Stomach smooth muscle (tissue), 2 donors: ENCODE measurements around the gene HACD2.
"Not testable (repeated sequence)": the region's sequence is repeated elsewhere in the genome, so short reads cannot be mapped to it uniquely, and the experiment has no call there.

ENCODE experiments used
- H3K27ac ChIP-seq: one replicate; pipeline ENCODE4 v1.7.0; 2013; ENCODE audit warnings: mild to moderate bottlenecking, low read length, inconsistent platforms
- H3K27me3 ChIP-seq, 2 donors: one replicate each; pipeline ENCODE4 v1.7.0; 2013; ENCODE audit warnings: low read length in 2 of 2; ENCODE audit not compliant: insufficient read depth in 2 of 2, control insufficient read depth in 1 of 2
- H3K36me3 ChIP-seq, 2 donors: one replicate each; pipeline ENCODE4 v1.7.0; 2013; ENCODE audit warnings: low read length in 2 of 2; ENCODE audit not compliant: control insufficient read depth in 2 of 2, insufficient read depth in 2 of 2
- H3K4me1 ChIP-seq: one replicate; pipeline ENCODE4 v1.7.0; 2013; ENCODE audit warnings: low read length; ENCODE audit not compliant: control insufficient read depth, insufficient read depth
- H3K4me3 ChIP-seq, 2 donors: one replicate each; pipeline ENCODE4 v1.7.0; 2013; ENCODE audit warnings: low read length in 2 of 2
- H3K9ac ChIP-seq, 2 donors: one replicate each; pipeline ENCODE4 v1.7.0; 2013; ENCODE audit warnings: low read length in 2 of 2, mild to moderate bottlenecking in 1 of 2
- H3K9me3 ChIP-seq, 2 donors: one replicate each; pipeline ENCODE4 v1.7.0; 2013; ENCODE audit warnings: low read length in 2 of 2; ENCODE audit not compliant: control insufficient read depth in 2 of 2
- donor health status: healthy.
- donor health status: Pancreatic carcinoma.

The HACD2 gene

DNA sequence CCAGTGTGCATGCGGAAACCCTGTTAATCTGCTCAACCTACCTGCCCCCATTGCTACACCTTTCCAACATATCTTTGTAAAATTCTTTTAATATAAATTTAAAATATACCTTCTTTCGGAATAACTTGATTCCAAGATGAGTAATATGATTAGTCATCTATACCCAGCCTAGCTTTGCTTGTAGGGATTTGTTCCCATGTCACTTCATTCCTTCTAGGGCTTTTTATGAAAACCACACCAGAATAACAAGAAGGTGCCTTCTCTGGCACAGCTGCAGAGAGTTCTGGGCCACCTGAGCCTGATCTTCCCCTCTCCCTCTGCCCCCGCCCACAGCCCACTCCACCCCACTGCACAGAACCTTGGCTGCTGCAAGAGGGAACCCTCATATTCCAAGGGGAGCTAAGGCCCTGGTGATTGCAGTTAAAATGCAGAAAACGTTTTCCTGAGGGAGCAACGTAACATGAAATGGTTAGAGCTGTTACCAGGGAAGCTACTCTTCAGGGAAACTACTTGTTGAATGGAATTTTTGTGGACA, 38.6 kb upstream of the HACD2 start:
- Histone ChIP-seq H3K4me3 (no peak overlapping the region), H3K9me3 (no peaks in the 10 kb centered on the region), H3K36me3 (peaks cover 57 to 59% of the 10 kb centered on the region in 2 donors), H3K9ac (no peak overlapping the region), H3K4me1 (peaks cover 48% of the 10 kb centered on the region), H3K27me3 (no peaks in the 10 kb centered on the region), H3K27ac (peak overlapping the region; percentile 67)

DNA sequence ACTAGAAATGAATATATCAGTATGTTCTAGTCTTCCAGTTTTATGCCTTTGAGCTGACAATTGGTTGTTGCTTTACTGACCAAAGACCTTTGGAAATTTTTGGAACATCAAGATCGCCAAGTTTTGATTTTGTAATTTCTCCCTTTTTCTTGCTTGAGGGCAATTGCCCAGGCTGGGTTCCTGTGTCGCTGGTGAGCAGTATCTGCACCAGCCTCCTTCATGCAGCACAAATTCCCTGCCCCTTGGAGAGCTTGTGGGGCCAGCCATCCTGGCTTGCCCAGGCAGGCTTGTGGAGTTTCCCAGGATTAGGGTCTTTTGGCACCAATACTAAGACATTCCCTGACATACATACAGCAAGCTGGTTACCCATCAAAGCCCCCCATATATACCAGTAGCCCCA, 37.9 kb upstream of the HACD2 start:
- H3K27me3 ChIP-seq, result no peaks in the 10 kb centered on the region
- no peak overlapping the region for H3K4me3 ChIP-seq
- H3K4me1 ChIP-seq, result peaks cover 49% of the 10 kb centered on the region
- H3K27ac ChIP-seq, result peak overlapping the region; percentile 67
- H3K9ac ChIP-seq, result no peak overlapping the region
- no peaks in the 10 kb centered on the region for H3K9me3 ChIP-seq
- H3K36me3 ChIP-seq, result peaks cover 58 to 59% of the 10 kb centered on the region in 2 donors

DNA sequence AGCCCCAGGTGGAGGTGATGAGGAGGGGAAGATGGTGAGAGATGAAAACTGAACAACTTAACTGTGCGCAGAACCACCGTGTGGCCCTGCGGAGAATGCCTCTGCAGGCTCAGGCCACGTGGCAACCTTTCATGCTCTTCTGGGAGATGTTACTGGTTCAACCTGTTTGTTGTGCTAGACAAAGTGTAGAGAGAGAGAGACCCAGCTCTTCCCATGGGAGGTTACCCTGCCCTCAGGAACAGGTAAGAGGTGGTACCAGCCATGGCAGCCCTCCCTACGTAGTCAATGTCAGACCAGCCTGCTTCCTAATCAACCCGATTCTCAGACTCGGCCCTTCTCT, 37.0 kb upstream of the HACD2 start:
- Histone ChIP-seq H3K9me3 (no peaks in the 10 kb centered on the region), H3K36me3 (peaks cover 55 to 60% of the 10 kb centered on the region in 2 donors), H3K4me1 (peaks cover 50% of the 10 kb centered on the region), H3K27ac (peak overlapping the region; percentile 99), H3K27me3 (no peaks in the 10 kb centered on the region), H3K9ac (peak overlapping the region; percentile 36 to 54), H3K4me3 (peak overlapping the region in 1 of 2 donors; percentile 52)

DNA sequence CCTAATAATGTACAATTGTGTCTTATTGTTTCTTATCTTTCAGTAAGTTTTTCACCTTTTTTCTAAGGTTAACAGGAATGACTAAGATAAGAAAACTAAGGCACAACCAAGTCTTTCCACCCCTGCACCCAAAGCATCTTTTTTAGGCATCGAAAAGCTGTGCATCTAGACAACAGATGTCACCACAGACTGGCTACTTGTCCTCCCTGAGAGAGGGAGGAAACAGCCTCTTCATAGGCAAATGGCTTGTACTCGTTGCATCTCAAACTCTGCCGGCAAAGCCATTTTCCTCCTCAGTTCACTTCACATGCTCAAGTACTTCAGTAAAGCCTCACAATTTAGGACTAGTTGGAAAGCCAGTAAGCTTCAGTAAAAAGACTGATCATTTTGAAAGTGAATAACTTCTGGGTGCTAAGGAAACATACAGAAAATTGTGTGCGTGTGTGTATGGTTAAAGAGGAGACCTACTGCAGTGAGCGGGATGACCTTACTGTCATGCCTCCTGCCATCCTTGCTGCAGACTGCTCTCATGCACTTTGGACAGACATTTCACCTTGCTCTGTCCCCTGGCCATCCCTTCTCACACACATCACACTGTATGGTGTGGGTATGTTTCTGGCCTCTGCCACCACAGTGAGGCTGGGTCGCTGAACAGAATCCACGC, 36.5 kb upstream of the HACD2 start:
- peak overlapping the region; percentile 99 for H3K27ac ChIP-seq
- H3K9me3 ChIP-seq, result no peaks in the 10 kb centered on the region
- peaks cover 50 to 60% of the 10 kb centered on the region in 2 donors for H3K36me3 ChIP-seq
- H3K27me3 ChIP-seq, result no peaks in the 10 kb centered on the region
- H3K9ac ChIP-seq, result peak overlapping the region; percentile 36 to 54
- H3K4me3 ChIP-seq, result peak overlapping the region in 1 of 2 donors; percentile 91
- peaks cover 50% of the 10 kb centered on the region for H3K4me1 ChIP-seq

DNA sequence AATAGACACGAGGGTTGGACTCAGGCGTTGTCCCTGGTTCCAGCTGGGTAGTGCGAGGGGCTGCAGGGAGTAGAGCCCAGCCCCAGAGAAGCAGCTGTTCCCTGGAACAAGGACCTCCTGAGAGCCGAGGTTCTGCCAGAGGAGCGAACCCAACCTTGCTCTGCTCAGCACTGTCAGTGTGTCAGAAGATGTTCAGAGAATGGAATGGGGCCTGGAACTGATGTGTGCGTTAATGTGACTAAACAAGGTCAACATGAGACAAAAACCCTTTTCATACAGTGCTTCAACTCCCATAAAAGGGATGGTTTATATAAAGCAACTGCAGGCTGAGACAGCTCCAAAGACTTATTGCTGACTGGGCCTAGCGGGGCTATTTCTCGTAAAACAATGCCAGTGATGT, 35.5 kb upstream of the HACD2 start:
- peak overlapping the region; percentile 99 for H3K27ac ChIP-seq
- H3K36me3 ChIP-seq, result peaks cover 44 to 54% of the 10 kb centered on the region in 2 donors
- peaks cover 54% of the 10 kb centered on the region for H3K4me1 ChIP-seq
- H3K4me3 ChIP-seq, result peak overlapping the region; percentile 91 to 99
- H3K27me3 ChIP-seq, result no peaks in the 10 kb centered on the region
- no peaks in the 10 kb centered on the region for H3K9me3 ChIP-seq
- H3K9ac ChIP-seq, result peak overlapping the region; percentile 98 to 100

DNA sequence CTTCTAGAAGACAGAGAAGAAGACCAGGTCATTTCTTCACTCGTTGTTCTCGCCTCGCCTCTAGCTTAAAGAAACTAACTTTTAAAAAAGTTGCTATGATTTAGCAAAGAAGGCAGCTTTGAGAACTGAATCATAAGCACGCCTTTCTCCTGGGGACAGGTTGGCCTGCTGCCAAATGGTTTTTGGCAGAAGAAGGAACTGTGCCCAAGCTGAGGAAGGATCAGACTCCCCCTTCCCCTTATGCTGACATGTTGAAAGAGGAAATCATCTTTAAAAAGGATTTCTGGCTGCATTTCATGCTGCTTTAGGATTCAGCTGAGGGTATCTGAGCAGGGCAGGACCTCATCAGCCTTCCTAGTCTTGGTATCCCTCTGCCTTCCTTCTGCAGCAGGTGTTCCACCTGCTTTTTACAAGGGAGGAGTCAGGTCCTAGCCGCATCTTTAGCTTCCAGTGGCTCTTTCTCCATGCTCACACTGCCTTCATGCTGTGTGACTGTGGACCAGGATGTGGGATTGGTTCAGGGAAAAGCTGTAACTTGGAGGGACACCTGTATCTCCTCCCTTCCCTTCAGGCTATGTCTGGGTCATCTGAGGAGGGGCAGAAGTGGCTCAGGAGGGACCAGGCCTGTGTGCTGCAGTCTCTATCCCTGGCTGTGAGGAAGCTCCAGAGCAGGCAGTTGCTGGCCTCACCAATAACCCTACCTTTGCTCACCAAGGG, 34.1 kb upstream of the HACD2 start:
- no peaks in the 10 kb centered on the region for H3K27me3 ChIP-seq
- H3K9me3 ChIP-seq, result no peaks in the 10 kb centered on the region
- peak overlapping the region; percentile 91 to 99 for H3K4me3 ChIP-seq
- H3K27ac ChIP-seq, result peak overlapping the region; percentile 99
- H3K4me1 ChIP-seq, result peaks cover 58% of the 10 kb centered on the region
- H3K36me3 ChIP-seq, result peaks cover 34 to 49% of the 10 kb centered on the region in 2 donors
- peak overlapping the region; percentile 98 to 100 for H3K9ac ChIP-seq

DNA sequence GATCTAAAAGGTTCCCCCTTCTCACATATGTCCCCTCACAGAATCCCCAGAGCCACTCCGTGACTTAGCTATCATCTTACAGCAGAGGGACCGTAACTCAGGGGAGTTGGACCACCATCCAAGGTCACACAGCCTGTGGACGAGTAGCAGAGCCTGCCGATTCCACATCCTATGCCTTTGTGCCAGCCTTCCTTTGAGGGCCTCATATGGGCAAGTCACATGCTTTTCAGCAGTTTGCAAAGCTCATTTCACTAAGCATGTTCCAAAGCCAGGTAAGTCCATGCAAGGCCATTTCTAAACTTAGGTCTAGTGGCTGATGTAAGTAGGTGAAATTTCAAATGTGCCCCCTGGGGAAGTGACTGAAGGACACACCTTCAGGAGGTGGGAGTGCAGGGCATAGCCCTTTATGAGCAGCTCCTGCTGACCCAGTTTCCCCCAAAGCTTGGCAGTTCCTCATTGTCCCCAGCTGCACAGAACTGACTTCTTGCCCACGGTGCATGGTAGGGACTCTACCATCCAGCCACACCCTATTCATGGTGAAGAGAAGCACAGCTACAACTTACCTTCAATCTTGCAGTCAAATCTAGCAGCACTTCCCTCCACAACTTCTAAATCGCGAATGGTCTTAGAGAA, 33.3 kb upstream of the HACD2 start:
- Histone ChIP-seq H3K36me3 (peaks cover 40 to 56% of the 10 kb centered on the region in 2 donors), H3K4me3 (peak overlapping the region; percentile 91 to 99), H3K27me3 (no peaks in the 10 kb centered on the region), H3K9ac (peak overlapping the region; percentile 98 to 100), H3K27ac (peak overlapping the region; percentile 99), H3K9me3 (no peaks in the 10 kb centered on the region), H3K4me1 (peaks cover 61% of the 10 kb centered on the region)

DNA sequence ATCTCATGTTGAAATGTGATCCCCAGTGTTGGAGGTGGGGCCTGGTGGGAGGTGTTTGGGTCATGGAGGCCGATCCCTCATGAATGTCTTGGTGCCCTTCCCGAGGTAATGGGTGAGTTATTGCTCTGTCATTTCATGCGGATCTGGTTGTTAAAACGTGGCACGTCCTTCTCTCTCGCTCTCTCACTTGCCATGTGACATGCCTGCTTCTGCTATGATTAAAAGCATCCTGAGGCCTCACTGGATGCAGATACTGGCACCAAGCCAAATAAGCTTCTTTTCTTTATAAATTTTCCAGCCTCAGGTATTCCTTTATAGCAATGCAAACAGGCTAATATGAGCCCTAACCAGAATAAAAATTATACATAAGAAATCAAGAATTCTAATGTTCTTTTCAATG, 31.7 kb upstream of the HACD2 start:
- Histone ChIP-seq H3K4me1 (peaks cover 54% of the 10 kb centered on the region), H3K4me3 (peak overlapping the region; percentile 91 to 99), H3K9ac (no peak overlapping the region), H3K27me3 (no peaks in the 10 kb centered on the region), H3K27ac (no peak overlapping the region), H3K36me3 (peaks cover 36 to 60% of the 10 kb centered on the region in 2 donors), H3K9me3 (no peaks in the 10 kb centered on the region)

DNA sequence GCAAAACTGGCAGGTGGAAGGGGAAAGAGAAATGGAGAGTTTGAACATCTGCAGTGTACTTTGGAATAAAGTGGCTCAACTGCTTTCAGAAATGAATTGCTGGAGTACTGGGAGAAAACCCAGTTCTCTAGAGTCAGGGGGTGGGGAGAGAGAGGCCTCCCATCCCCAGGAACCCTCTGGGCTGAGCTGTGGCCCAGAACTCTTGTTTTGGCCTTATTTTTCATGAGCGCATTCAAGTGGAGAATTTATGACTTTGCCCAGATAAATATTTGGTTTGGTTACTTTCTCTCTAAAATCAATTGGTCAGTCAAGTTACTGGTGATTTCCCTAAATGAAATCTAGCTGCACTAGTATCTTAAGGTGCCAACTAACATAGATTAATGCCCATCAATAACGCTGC, 28.7 kb upstream of the HACD2 start:
- Histone ChIP-seq H3K27me3 (no peaks in the 10 kb centered on the region), H3K36me3 (peaks cover 36 to 48% of the 10 kb centered on the region in 2 donors), H3K27ac (peak overlapping the region; percentile 1), H3K4me1 (peaks cover 32% of the 10 kb centered on the region), H3K4me3 (peak overlapping the region in 1 of 2 donors; percentile 29), H3K9me3 (no peaks in the 10 kb centered on the region), H3K9ac (no peak overlapping the region)

DNA sequence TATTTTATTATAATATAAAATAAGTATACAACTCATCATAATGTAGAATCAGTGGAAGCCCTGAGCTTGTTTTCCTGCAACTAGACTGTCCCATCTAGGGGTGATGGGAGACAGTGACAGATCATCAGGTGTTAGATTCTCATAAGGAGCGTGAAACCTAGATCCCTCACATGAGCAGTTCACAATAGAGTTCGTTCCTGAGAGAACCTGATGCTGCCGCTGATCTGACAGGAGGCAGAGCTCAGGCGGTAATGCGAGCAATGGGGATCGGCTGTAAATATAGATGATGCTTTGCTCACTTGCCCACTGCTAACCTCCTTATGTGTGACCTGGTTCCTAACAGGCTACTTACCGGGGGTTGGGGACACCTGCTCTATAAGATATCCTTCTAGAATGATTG, 26.8 kb upstream of the HACD2 start:
- H3K9ac ChIP-seq, H3K4me3 ChIP-seq, H3K9me3 ChIP-seq, H3K27ac ChIP-seq, H3K27me3 ChIP-seq: not testable (repeated sequence)
- H3K36me3 ChIP-seq, result peaks cover 25 to 29% of the 10 kb centered on the region in 2 donors
- peaks cover 24% of the 10 kb centered on the region for H3K4me1 ChIP-seq
